Mucosa of rectum (tissue), 2 donors: ENCODE results near the gene TMCO6.
"Not testable (repeated sequence)": the region's sequence is repeated elsewhere in the genome, so short reads cannot be mapped to it uniquely, and the experiment has no call there.

Source experiments
- H3K27ac ChIP-seq, 2 donors: one replicate each; pipeline ENCODE4 v1.7.0; 2013; ENCODE audit warnings: inconsistent platforms in 2 of 2, low read depth in 2 of 2, low read length in 2 of 2
- H3K27me3 ChIP-seq, 2 donors: one replicate each; pipeline ENCODE4 v1.7.0; 2013; ENCODE audit warnings: low read length in 2 of 2; ENCODE audit not compliant: control insufficient read depth in 2 of 2, insufficient read depth in 2 of 2
- H3K36me3 ChIP-seq, 2 donors: one replicate each; pipeline ENCODE4 v1.7.0; 2013; ENCODE audit warnings: low read length in 2 of 2; ENCODE audit not compliant: control insufficient read depth in 2 of 2, insufficient read depth in 2 of 2
- H3K4me1 ChIP-seq, 2 donors: one replicate each; pipeline ENCODE4 v1.7.0; 2013; ENCODE audit warnings: low read length in 2 of 2, mild to moderate bottlenecking in 1 of 2; ENCODE audit not compliant: control insufficient read depth in 2 of 2, insufficient read depth in 2 of 2
- H3K4me3 ChIP-seq, 2 donors: one replicate each; pipeline ENCODE4 v1.7.0; 2013; ENCODE audit warnings: low read length in 2 of 2
- H3K9ac ChIP-seq, 2 donors: one replicate each; pipeline ENCODE4 v1.7.0; 2013; ENCODE audit warnings: low read length in 2 of 2, low read depth in 1 of 2, mild to moderate bottlenecking in 1 of 2
- H3K9me3 ChIP-seq, 2 donors: one replicate each; pipeline ENCODE4 v1.7.0; 2013; ENCODE audit warnings: low read length in 2 of 2; ENCODE audit not compliant: control insufficient read depth in 2 of 2
- donor health status: healthy.
- donor health status: Normal muscosa, but diverticular disease.

Gene TMCO6

DNA sequence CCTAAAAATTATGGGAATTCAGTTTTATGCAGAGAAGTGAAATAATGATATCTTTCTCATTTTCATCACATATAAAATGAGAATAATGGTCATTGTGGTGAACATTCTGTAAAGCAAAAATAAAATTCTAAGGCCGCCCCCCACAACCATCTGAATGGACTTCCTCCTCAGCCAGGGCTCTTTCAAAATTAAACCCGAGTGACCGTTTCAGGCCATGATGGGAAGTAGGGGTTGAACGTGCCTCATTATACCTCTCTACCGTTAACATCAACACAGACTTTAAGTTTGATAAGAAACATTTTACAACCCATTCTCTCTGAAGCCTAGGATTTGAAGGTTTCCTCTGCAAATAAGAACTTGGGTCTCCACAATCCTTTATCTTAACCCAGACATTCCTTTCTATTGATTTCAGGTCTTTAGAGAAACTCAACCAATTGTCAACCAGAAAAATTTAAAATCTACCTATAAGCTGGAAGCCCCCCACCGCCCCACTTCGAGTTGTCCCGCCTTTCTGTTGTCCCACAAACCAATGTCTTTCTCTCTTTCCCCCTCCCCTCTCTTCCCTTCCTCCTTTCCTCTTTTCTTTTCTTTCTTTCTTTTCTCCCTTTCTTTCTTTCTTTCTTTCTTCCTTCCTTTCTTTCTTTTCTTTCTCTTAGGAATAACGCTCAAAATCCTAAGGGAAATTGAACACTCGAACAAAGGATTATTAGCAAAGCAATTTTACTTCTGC, 1.7 kb upstream of the TMCO6 start:
- Histone ChIP-seq H3K4me3 (no peak overlapping the region), H3K9me3 (no peaks in the 10 kb centered on the region), H3K27me3 (no peaks in the 10 kb centered on the region), H3K27ac (no peak overlapping the region), H3K9ac (no peak overlapping the region), H3K4me1 (peaks cover 13 to 14% of the 10 kb centered on the region in 2 donors), H3K36me3 (peaks cover 5 to 7% of the 10 kb centered on the region in 2 donors)

DNA sequence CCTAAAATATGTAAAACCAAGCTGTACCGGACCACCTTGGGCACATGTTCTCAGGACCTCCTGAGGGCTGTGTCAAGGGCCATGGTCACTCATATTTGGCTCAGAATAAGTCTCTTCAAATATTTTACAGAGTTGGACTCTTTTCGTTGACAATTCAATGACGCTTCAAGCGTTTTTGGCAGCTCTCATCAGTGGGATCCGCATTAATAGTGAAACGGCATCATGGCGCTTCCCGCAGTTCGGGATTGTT, 428 bp upstream of the TMCO6 start:
- peak overlapping the region; percentile 45 to 88 for H3K4me3 ChIP-seq
- not testable (repeated sequence) for H3K27me3 ChIP-seq, H3K4me1 ChIP-seq, H3K9me3 ChIP-seq
- peak overlapping the region; percentile 83 to 84 for H3K27ac ChIP-seq
- H3K36me3 ChIP-seq, result peaks cover 10 to 19% of the 10 kb centered on the region in 2 donors
- H3K9ac ChIP-seq, result peak overlapping the region; percentile 47 to 57

DNA sequence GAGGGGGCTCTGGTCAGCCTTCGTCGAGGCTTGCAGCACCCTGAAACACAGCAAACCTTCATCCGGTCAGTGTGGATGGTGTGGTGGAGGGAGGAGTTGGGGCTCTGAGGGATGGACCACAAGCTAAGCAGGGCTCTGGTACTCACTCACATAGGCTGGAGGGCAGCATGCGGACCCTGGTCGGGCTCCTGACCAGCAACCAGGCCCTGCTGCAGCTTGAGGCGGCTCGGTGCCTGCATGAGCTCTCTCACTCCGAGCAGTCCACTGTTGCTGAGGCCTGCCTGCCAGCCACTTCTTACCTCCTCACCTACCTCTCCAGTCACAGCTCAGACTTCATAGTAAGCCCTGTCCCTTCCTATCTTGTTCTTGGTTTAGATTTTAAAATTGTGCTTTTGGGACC, 2.5 kb downstream of the TMCO6 start:
- no peak overlapping the region for H3K27ac ChIP-seq
- H3K4me1 ChIP-seq, result peaks cover 9 to 11% of the 10 kb centered on the region in 2 donors
- H3K4me3 ChIP-seq, result no peak overlapping the region
- no peak overlapping the region for H3K9ac ChIP-seq
- no peaks in the 10 kb centered on the region for H3K9me3 ChIP-seq
- peaks cover 18 to 36% of the 10 kb centered on the region in 2 donors for H3K36me3 ChIP-seq
- H3K27me3 ChIP-seq, result no peaks in the 10 kb centered on the region

DNA sequence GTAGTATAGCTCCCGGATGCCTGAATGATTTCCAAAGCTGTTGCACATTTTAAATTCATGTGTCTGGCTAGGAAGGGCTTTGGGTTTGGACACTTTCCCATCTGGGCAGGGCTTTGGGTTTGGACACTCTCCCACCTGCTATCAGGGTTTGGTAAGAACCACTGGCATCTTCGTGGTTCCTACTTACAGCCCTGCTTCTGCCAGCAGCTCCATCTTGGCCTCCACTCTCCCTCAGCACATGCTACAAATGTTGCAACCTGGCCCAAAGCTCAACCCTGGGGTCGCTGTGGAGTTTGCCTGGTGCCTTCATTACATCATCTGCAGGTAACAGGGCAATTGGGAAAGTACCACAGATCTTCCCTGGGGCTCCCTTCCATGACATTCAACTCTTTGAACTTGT, 3.5 kb downstream of the TMCO6 start:
- Histone ChIP-seq H3K9ac (no peak overlapping the region), H3K27me3 (no peaks in the 10 kb centered on the region), H3K36me3 (peaks cover 18 to 36% of the 10 kb centered on the region in 2 donors), H3K4me1 (peaks cover 12% of the 10 kb centered on the region in 2 donors), H3K9me3 (no peaks in the 10 kb centered on the region), H3K4me3 (no peak overlapping the region), H3K27ac (no peak overlapping the region)

DNA sequence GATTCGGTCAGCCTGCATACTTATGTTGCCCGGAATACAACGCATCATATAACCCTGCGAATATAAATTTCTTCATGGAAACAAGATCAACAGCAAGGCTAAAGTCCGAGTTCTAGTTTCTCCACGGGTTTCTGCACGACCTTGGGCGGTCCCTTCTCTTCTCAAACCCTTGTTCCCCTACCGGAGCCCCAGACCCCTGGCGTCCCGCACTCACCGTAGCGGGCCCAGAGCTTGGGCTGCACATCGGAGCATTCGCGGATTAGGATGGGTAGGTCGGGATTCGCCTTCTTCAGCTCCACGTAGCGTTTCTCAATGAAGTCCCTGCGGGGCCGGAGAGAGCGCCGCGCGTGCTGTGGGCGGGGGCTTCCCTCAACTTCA, 7.8 kb downstream of the TMCO6 start:
- Histone ChIP-seq H3K27me3 (no peaks in the 10 kb centered on the region), H3K27ac (peak overlapping the region; percentile 87 to 90), H3K4me3 (peak overlapping the region; percentile 93 to 99), H3K4me1 (peaks cover 13% of the 10 kb centered on the region in 2 donors), H3K9me3 (no peaks in the 10 kb centered on the region), H3K9ac (peak overlapping the region; percentile 91), H3K36me3 (peaks cover 34 to 51% of the 10 kb centered on the region in 2 donors)

DNA sequence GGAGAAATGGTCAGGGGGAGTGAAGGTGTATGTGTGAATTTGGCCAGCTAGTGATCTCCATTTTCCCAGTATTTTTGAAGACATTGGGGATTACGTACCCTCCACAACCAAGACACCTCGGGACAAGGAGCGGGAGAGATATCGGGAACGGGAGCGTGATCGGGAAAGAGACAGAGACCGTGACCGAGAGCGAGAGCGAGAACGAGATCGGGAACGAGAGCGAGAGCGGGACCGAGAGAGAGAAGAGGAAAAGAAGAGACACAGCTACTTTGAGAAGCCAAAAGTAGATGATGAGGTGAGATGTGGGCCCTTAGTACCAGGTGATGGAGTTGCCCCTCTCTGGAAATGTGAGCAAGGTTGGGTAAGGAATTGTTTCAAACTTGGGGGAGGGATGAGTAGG, 19.6 kb downstream of the TMCO6 start:
- Histone ChIP-seq H3K9ac (no peak overlapping the region), H3K4me1 (no peaks in the 10 kb centered on the region), H3K27me3 (no peaks in the 10 kb centered on the region), H3K27ac (no peak overlapping the region), H3K36me3 (peaks cover 76 to 90% of the 10 kb centered on the region in 2 donors), H3K4me3 (no peak overlapping the region), H3K9me3 (no peaks in the 10 kb centered on the region)

DNA sequence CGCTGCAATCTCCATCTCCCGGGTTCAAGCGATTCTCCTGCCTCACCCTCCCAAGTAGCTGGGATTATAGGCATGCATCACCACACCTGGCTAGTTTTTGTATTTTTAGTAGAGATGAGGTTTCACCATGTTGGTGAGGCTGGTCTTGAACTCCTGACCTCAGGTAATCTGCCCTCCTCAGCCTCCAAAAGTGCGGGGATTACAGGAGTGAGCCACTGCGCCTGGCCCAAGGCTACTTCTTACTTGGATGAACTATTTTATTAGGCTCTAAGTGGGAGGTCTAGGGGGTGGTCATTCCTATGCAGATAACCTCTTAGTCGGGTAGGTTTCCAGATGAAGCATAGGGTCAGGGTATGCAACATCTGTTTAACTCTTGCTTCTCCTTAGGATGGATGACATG, 21.1 kb downstream of the TMCO6 start:
- H3K9me3 ChIP-seq, H3K27me3 ChIP-seq: not testable (repeated sequence)
- peaks cover 61 to 75% of the 10 kb centered on the region in 2 donors for H3K36me3 ChIP-seq

DNA sequence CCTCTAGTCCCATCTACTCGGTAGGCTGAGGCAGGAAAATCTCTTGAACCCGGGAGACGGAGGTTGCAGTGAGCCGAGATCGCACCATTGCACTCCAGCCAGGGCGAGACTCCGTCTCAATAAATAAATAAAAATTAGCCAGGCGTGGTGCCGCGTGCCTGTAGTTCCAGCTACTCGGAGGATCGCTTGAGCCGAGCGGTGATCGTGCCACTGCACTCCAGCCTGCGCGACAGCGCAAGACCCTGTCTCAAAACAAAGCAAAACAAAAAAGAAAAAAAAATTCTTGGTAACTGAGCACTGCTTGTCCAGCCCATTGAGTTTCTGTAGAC, 24.7 kb downstream of the TMCO6 start:
- Histone ChIP-seq H3K27ac (peak overlapping the region; percentile 97 to 98), H3K27me3 (no peaks in the 10 kb centered on the region), H3K36me3 (peaks cover 42 to 53% of the 10 kb centered on the region in 2 donors), H3K4me3 (peak overlapping the region; percentile 91 to 99), H3K4me1 (peaks cover 5 to 6% of the 10 kb centered on the region in 2 donors), H3K9me3 (no peaks in the 10 kb centered on the region), H3K9ac (peak overlapping the region; percentile 82 to 99)

More for the DNA sequence above, 21.1 kb downstream of the TMCO6 start:
- H3K27ac ChIP-seq, H3K9ac ChIP-seq, H3K4me3 ChIP-seq, H3K4me1 ChIP-seq: not testable (repeated sequence)

DNA sequence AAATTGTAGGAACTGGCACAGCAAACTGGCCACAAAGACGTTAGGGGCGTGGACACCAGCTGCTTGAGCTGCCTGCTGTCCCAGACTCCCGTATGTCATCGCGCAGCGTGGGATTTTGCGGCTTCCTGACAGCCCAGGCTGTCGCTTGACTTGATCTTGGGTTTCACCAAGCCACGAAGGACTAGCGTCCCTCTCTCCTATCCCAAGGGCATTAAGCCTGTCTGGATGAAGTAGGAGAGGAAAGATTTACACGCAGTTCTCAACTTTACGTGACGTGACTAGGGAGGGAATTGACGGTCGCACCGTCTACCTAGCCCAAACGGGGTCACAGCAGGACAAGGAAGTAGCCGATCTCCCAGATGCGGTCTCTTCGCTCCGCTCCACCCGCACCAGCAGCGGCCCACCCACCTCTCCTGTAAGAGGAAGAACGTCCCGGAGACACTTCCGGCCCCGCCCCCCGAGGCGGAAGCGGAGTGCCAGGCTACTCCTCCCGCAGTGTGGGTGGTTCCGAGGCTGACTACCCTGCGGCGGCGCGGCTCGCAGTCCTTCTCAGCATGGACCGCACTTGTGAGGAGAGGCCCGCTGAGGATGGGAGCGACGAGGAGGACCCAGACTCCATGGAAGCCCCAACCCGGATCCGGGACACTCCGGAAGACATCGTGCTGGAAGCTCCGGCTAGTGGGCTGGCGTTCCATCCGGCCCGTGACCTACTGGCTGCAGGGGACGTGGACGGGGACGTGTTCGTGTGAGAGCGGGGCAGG, 25.3 kb downstream of the TMCO6 start, which contains the start of gene WDR55:
Gene WDR55, plus strand, starts transcription at position 546 of the 761 bp plus-strand sequence. Its CDS starts 9 bp downstream, at position 555.
- Histone ChIP-seq H3K9ac (peak within 1 kb of the TSS; percentile 82 to 99), H3K4me1 (peaks cover 5 to 6% of the 10 kb centered on the region in 2 donors), H3K36me3 (peaks cover 42 to 53% of the 10 kb centered on the region in 2 donors), H3K27me3 (no peaks in the 10 kb centered on the region), H3K27ac (peak within 1 kb of the TSS; percentile 97 to 98), H3K9me3 (no peaks in the 10 kb centered on the region), H3K4me3 (peak within 1 kb of the TSS; percentile 91 to 99)

DNA sequence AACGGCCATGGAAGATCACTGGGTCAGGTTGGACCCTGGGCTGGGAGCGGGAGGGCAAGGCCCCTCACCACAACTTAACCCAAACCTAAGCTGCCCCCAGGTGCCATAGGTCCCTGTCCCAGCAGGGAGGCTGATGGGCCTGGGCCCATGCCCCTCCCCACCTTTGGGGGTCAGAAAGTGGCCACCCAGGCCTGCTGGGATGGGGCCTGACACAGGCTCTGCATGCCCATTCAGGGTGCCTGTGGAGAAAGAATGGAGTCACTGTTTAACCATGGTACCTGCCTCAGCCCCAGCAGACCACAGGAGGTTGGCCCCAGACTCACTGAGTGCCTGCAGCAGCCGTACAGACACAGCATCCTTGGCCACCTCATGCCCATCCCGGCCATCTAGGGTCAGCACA, 31.8 kb downstream of the TMCO6 start:
- Histone ChIP-seq H3K36me3 (peaks cover 52 to 55% of the 10 kb centered on the region in 2 donors), H3K27ac (peak overlapping the region in 1 of 2 donors; percentile 52)
- not testable (repeated sequence) for H3K9ac ChIP-seq, H3K4me1 ChIP-seq, H3K27me3 ChIP-seq, H3K9me3 ChIP-seq, H3K4me3 ChIP-seq
